Glomerular endothelial cell (primary cell): ENCODE measurements around the gene PDZD4. TPM values are rescaled to one million over a fixed set of nuclear protein-coding genes. Genes with fewer than 3 reads are reported as not detected.

Experiments
- DNase-seq: peaks from one replicate; pipeline ENCODE4 v3.0.0-alpha.2; 2011; ENCODE audit warnings: low read depth, low spot score; ENCODE audit errors: extremely low read depth
- total RNA-seq: library from RNA; depleted of rRNA; stranded (reverse); fragments of >200 nt; gene quantifications from 2 replicates; pipeline ENCODE4 v1.2.3, GENCODE V29; 2015

PDZD4 gene
- total RNA-seq, 1 donor from 2014 or later, result 0.12 TPM

DNA sequence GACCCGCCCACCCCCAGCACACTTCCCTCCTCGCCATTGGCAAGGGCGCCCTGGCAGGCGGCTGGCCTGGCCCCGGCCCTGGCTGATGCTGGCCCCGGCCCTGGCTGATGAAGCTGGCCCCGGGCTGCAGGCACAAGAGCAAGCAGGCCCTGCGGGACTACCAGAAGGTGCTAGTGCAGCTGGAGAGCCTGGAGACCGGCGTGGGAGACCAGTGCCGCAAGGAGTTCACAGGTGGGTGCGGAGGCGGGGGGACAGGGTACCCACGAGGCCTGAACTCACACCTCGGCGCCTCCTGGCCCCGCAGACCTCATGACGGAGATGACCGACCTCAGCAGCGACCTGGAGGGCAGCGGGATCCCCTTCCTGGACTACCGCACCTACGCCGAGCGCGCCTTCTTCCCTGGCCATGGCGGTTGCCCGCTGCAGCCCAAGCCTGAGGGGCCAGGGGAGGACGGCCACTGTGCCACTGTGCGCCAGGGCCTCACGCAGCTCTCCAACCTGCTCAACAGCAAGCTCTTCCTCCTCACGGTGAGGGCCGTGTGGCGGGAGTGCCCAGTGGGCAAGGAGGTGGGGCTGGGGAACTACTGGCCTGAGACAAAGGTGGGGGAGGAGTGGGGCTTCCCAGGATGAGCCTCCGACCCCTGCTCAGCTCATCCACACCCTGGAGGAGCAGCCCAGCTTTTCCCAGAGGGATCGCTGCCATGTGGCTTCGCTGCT is 55.6 kb downstream of the PDZD4 start:
- DNase-seq, result no peak

- DNase-seq, result no peak
Measured at GRCh38 chrX:153773741-153774575, 56.4 kb downstream of the PDZD4 start.

DNA sequence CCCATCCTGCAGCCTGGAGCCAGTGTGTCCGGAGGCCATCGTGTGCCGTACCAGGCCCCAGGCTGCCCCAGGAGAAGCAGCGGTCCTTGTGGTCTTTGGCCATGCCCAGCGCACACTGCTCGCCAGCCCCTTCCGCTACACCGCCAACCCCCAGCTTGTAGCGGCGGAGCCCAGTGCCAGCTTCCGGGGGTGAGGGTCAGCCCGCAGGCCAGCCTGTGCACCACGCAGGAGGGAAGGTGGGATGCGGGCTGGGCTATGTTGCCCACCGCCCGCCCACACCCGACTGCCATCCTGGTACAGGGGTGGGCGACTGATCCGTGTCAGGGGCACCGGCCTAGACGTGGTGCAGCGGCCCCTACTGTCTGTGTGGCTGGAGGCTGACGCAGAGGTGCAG is 57.1 kb downstream of the PDZD4 start:
- no peak for DNase-seq

DNA sequence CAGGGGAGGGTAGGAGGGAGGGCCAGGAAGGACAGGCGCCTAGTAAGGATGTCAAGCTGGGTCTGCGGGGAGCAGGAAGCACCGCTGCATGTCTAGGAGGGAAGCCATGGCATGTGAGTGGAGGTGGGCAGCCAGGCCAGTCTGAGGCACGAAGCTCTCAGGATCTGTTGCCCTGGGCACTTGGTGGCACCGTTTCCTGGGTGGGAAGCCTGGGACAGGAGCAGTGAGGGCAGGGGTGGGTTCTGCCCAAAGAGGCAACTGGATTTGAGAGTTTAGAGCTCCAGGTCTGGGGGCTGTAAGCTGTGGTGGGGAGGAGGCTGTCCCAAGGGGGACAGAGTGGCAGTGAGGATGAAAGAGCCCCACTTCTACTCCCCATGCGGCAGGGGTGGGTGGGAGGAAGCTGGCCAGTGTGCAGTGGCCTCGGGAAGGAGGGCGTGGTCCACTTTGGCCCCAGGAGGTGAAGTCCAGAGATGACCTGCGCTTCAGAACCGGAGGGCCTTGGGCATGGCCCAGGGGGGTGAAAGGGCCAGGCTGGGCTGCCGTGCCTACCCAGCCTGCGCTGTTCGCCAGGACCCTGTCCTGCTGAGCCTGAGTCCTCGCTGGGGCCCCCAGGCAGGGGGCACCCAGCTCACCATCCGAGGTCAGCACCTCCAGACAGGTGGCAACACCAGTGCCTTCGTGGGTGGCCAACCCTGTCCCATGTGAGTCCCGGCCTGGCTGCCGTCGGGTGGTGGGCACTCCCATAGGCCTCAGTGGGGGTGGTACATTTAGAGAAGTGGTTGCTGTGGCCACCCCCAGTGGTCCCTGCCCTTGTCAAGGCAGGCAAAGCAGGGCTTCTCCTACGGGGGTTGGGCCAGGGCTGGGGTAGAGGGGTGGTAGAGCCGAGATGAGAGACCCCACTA is 57.8 kb downstream of the PDZD4 start:
- no peak for DNase-seq

DNA sequence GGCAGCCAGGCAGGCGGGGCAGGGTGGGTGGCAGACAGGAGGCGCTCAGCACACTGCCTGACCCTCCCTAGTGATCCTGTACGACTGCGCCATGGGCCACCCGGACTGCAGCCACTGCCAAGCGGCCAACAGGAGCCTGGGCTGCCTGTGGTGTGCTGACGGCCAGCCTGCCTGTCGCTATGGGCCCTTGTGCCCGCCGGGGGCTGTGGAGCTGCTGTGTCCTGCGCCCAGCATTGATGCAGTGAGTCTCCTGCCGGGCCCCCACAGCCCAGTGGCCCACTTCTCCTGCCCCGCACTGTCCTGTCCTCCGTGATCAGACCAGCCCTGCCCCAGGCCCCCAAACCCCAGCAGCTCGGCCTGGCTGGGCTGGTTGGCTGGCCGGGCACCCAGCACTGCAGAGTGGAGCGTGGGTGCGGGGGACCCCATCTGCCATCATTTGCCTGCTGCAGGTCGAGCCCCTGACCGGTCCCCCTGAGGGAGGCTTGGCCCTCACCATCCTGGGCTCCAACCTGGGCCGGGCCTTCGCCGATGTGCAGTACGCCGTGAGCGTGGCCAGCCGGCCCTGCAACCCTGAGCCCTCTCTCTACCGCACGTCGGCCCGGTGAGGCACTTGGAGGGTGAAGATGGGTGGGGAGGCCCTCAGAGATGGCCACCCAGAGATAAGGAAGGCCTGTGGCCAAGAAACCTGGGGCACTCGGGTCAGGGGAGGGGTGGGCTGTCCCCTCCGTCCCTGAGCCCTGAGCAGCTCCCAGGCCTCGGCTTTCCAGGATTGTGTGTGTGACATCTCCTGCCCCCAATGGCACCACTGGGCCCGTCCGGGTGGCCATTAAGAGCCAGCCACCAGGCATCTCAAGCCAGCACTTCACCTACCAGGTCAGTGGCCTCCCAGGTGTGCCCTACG is 58.7 kb downstream of the PDZD4 start:
- no peak for DNase-seq

- no peak for DNase-seq
Measured at GRCh38 chrX:153770601-153771414, 59.5 kb downstream of the PDZD4 start.

- DNase-seq, result no peak
Measured at GRCh38 chrX:153769865-153770600, 60.3 kb downstream of the PDZD4 start.

- no peak for DNase-seq
Measured at GRCh38 chrX:153769158-153769864, 61.0 kb downstream of the PDZD4 start.

- DNase-seq, result no peak
Measured at GRCh38 chrX:153768311-153769157, 61.8 kb downstream of the PDZD4 start.

DNA sequence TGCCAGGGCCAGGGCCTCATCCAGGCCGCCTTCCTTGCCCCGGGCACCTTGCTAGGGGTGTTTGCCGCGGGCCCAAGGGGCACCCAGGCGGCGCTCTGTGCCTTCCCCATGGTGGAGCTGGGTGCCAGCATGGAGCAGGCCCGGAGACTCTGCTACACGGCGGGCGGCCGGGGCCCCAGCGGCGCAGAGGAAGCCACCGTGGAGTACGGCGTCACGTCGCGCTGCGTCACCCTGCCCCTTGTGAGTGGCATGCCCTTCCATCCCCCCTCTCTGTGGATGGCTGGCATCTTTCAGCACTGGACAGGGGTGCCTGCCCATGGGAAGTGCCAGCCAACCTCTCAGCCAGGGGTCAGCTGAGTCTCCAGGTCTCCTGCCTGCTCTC is 62.7 kb downstream of the PDZD4 start:
- DNase-seq, result no peak

- no peak for DNase-seq
Measured at GRCh38 chrX:153766871-153767673, 63.3 kb downstream of the PDZD4 start.

DNA sequence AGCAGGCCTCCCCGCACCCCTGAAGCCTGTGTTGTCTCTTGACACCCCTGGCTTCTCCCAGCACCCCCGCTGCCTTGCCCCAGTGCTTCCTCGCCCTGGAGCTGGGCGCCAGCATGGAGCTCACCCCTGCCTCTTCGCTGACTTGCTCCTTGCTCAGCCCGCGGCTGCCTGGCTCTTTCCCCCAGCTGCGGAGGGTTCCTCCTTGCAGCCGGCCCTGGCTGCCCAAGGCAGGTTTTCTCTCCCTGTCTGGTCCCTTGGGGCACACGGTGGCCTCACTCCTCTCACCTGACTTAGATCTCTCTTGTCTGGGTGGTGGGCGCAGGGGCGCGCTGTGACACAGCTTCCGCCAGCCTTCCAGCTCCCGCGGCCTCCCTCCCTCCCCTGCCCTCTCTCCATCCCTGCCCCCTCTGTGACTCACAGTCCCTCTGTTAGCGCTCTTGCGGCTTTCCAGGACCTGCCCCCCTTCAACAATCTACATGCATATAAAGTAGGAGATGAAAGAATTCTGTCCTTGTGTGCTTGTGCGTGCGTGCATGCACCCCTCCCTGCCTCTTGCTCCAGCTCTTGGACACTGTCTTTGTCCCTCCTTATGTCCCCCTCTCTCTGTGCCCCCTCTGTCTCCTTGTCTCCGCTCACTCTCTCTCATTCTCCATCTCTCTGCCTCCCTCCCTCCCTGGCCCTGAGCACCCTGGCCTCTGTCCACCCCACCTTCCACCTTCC is 64.1 kb downstream of the PDZD4 start:
- no peak for DNase-seq

- no peak for DNase-seq
Measured at GRCh38 chrX:153765138-153766079, 64.9 kb downstream of the PDZD4 start.

DNA sequence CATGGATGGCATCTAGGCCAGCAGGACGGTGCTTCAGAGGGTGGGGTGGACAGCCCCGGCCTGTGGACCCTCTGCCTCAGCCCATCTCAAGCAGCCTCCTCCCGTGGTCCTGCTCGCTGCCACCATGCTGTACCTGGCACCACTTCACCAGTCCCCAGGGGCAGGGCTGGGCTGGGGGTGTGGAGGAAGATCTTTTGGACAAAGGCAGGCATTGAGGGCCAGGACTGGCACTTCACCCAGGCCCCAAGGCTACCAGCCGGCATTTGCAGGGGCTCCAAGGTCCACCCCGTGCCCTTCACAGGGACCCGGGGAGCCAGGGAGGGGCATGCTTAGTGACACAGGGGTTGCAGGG is 65.6 kb downstream of the PDZD4 start:
- no peak for DNase-seq
